Ovary (tissue), 3 donors: ENCODE results near the gene NPAT.

Experiments used
- CTCF ChIP-seq, 3 donors: fragments of 450-650 bp in 2 of 3; fragments of 200-600 bp in 1 of 3; IDR thresholded peaks; one replicate each; pipeline versions ENCODE4 v1.5.1 to v1.8.0; 2016 to 2022; ENCODE audit warnings: antibody characterized with exemption in 3 of 3, mild to moderate bottlenecking in 1 of 3
- EP300 ChIP-seq: sonication (generic); formaldehyde crosslinking; IDR thresholded peaks from one replicate; pipeline ENCODE4 v1.6.1; 2017; ENCODE audit warnings: antibody characterized with exemption
- POLR2A ChIP-seq: fragments of 450-650 bp; IDR thresholded peaks from one replicate; pipeline ENCODE4 v1.6.1; 2017; ENCODE audit warnings: antibody characterized with exemption, mild to moderate bottlenecking, moderate library complexity
- donor health status: DM: no; HTN: no; CAD: no.

DNA sequence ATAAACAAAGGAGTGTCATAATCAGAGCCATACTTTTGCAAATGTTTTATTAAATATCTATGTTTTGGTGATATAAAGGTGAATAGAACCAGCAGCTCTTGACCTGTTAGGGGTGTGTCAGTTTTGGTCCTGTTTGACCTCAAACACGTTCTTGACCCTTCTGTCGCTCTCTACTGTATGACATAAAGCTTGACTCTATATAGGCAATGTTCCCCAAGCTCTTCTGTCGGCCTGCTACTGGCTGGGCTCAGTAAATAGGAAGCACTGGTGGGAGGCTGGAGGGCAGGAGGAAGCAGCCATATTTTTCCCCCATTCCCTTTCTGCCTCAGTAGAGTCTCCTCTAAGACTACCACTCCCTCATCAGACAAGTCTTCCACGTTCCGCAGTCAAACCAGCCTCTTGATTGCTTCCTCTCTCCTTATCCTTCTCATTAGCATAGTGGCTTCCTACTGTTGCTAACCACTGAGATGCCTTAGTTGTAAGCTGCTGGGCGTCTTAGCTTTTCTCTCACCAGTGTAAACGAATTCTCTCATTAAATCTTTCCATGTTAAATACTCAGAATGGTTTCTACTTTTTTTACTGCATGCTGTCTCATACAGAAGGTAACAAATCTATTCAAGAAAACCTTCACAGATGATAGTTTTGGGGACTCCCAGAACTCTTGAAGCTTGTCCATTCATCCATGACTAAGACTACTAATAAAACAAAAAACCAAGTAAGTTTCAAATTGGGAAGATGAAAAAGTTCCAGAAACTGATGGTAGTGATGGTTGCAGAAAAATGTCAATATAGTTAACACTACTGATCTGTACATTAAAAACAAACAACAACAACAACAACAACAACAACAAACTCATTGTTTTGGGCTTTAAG, 3.3 kb downstream of the NPAT start:
- TF ChIP-seq CTCF (IDR thresholded peaks at IDR 0.05), result no peak
- no peak for TF ChIP-seq EP300
- TF ChIP-seq POLR2A, result no peak
